Astrocyte of the spinal cord (primary cell): Measurements from ENCODE around the gene MAEA.

Source experiments
- DNase-seq: peaks from one replicate; pipeline ENCODE4 v3.0.0; 2011; ENCODE audit warnings: low read depth, low spot score
- H3K4me3 ChIP-seq: 2 replicates; pipeline ENCODE4 v1.5.1; 2011; ENCODE audit warnings: low read depth, mild to moderate bottlenecking, low read length, moderate library complexity
- in situ Hi-C: cut with HindIII; loops from 2 replicates; pipeline ENCODE4 v1.10.0; 2017; ENCODE audit warnings: low sequenced_read_pairs
- TF ChIP-seq, protein P1 (sequence below): IDR thresholded peaks from 2 replicates; pipeline ENCODE4 v1.5.1; 2012; ENCODE audit warnings: low read depth, mild to moderate bottlenecking, low read length, inconsistent platforms

MAEA gene

DNA sequence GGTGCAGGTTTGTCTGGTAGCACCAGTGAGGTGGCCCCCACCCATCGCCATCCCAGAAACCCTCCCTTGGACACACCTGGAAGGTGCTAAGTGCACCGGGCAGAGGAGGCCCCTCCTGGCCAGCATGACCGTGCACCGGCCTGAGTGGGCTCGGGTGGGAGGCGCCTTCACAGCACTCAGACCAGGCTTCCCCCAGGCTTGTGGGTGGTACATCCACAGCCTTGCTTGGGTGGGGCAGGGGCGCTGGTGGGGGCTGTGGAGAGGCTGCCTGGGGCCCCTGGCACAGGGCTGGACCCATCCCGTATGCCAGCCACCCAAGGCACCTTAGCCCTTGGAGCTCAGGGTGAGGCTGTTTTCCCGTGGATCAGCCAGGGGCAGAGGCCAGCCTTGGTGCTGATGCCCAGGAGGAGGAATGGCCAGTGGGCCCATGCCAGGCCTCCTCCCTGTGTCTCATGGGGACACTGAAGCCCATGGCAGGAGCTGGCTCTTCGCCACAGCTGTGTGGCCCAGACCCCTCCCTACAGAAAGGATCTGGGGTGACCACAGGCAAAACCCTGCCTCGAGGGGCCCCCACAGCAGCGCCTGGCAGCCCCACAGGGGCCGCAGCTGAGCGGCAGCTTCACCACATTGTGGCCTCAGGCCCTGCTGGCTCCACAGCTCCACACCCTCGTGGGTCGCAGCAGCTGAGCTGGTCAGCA is 95.1 kb downstream of the MAEA start:
- in situ Hi-C loops, result no loop called here
- TF ChIP-seq, protein P1, sequence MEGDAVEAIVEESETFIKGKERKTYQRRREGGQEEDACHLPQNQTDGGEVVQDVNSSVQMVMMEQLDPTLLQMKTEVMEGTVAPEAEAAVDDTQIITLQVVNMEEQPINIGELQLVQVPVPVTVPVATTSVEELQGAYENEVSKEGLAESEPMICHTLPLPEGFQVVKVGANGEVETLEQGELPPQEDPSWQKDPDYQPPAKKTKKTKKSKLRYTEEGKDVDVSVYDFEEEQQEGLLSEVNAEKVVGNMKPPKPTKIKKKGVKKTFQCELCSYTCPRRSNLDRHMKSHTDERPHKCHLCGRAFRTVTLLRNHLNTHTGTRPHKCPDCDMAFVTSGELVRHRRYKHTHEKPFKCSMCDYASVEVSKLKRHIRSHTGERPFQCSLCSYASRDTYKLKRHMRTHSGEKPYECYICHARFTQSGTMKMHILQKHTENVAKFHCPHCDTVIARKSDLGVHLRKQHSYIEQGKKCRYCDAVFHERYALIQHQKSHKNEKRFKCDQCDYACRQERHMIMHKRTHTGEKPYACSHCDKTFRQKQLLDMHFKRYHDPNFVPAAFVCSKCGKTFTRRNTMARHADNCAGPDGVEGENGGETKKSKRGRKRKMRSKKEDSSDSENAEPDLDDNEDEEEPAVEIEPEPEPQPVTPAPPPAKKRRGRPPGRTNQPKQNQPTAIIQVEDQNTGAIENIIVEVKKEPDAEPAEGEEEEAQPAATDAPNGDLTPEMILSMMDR, result no peak
- H3K4me3 ChIP-seq, result no peak overlapping the region
- DNase-seq, result no peak

DNA sequence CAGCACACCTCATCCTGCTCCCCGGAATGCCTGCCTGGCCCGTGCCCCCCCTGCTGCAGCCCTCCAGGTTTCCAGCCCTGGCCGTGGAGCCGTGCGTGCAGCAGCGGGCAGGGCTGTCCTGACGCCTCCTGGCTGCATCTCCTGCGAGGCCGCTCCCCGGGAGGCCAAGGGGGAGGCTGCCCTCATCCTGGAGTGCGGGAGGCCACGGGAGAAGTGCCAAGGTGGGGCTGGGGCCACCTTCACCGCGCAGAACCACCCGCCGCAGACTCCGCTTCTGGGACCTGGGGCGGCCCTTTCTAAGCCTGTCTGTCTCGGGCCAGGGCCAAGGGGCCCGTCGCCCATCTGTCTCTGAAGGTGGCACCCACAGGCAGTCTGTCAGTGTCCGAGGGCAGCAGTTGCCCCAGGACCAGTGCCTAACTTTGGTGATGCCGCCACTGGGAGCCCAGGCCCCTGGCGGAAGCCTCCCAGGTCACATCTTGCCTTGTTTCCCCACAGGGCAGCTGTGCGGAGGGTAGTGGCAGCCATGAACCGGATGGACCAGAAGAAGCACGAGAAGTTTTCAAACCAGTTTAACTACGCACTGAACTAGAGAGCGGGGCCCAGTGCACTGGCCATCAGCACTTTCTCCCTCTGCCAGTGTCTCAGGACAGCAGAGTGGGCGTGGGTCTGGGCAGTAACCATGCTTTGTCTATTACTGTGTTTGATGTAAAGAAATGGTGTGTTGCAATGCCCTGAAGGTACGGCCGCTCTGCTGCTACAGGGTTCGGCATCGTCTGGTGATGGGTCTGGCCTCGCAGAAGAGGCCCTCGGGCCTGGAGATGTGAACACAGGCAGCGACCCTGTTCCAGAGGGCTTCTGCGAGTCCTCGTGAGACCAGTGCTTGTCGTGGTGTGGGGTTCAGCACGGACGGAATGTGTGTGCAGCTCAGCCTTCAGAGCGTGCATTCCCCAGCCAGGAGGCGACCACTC is 96.0 kb downstream of the MAEA start:
- in situ Hi-C loops, result no loop called here
- H3K4me3 ChIP-seq, result no peak overlapping the region
- no peak for DNase-seq
- TF ChIP-seq, protein P1, result no peak
